IMR-90 (cell line): ENCODE measurements around the gene EXOC3L2. TPM values are rescaled to one million over a fixed set of nuclear protein-coding genes. Genes with fewer than 3 reads are reported as not detected.

ENCODE experiments used
- ATAC-seq: fragments of 200-7000 bp; cut with Tn5 transposase; 2 replicates; pipeline ENCODE4 v1.9.1; 2020; ENCODE audit warnings: low read depth, mild to moderate bottlenecking, moderate library complexity
- BruUV-seq: library from RNA; stranded (reverse); fragments of 400-500 nt; replicated peaks from 2 replicates; lab custom pipeline; 2021; lab: Mats Ljungman, UMichigan
- CTCF ChIA-PET: fragments of 300-600 bp; formaldehyde crosslinking; extraction: SDS; loops from one replicate; lab custom pipeline; 2021; ENCODE audit warnings: antibody characterized with exemption; lab: Yijun Ruan, JAX
- POLR2A ChIA-PET: fragments of 300-600 bp; sonication (Branson Sonifier 250); formaldehyde crosslinking; loops from one replicate; lab custom pipeline; 2022; ENCODE audit warnings: antibody characterized with exemption; ENCODE audit not compliant: unreplicated experiment; lab: Charles Lee
- DNase-seq: peaks from one replicate; pipeline ENCODE4 v3.0.0; 2013
- H2AFZ ChIP-seq: replicated peaks from 2 replicates; pipeline ENCODE3; 2013; ENCODE audit warnings: low read length, mild to moderate bottlenecking; ENCODE audit not compliant: poor library complexity
- H2AK5ac ChIP-seq: 2 replicates; pipeline ENCODE4 v1.6.1; 2013; ENCODE audit warnings: low read depth, low read length, inconsistent platforms
- H2AK9ac ChIP-seq: replicated peaks from 2 replicates; pipeline ENCODE3; 2013; ENCODE audit warnings: mild to moderate bottlenecking, low read depth, low read length, moderate library complexity; ENCODE audit not compliant: poor library complexity
- H2BK120ac ChIP-seq: 2 replicates; pipeline ENCODE4 v1.6.1; 2013; ENCODE audit warnings: low read depth, low read length, inconsistent platforms
- H2BK15ac ChIP-seq: 3 replicates; pipeline ENCODE4 v1.6.1; 2013; ENCODE audit warnings: low read depth, low read length, inconsistent platforms
- H2BK20ac ChIP-seq: 2 replicates; pipeline ENCODE4 v1.6.1; 2013; ENCODE audit warnings: low read depth, mild to moderate bottlenecking, inconsistent platforms, low read length, moderate library complexity
- H2BK5ac ChIP-seq: 2 replicates; pipeline ENCODE4 v1.6.1; 2013; ENCODE audit warnings: mild to moderate bottlenecking, low read depth, low read length, inconsistent platforms; ENCODE audit not compliant: poor library complexity, severe bottlenecking
- H3K14ac ChIP-seq: replicated peaks from 2 replicates; pipeline ENCODE4 v1.6.1; 2013; ENCODE audit warnings: low read depth, low read length, inconsistent platforms
- H3K18ac ChIP-seq: 2 replicates; pipeline ENCODE4 v1.6.1; 2013; ENCODE audit warnings: low read depth, low read length, control low read depth
- H3K23ac ChIP-seq: 2 replicates; pipeline ENCODE4 v1.6.1; 2013; ENCODE audit warnings: low read depth, low read length, inconsistent platforms
- H3K27ac ChIP-seq: 2 replicates; pipeline ENCODE4 v1.5.1; 2013; ENCODE audit warnings: mild to moderate bottlenecking, control low read depth, low read length; ENCODE audit not compliant: insufficient read depth
- H3K27me3 ChIP-seq: 2 replicates; pipeline ENCODE4 v1.6.1; 2013; ENCODE audit warnings: low read length; ENCODE audit not compliant: control insufficient read depth, insufficient read depth
- H3K36me3 ChIP-seq: 2 replicates; pipeline ENCODE4 v1.6.1; 2013; ENCODE audit warnings: low read length, mixed read lengths; ENCODE audit not compliant: control insufficient read depth, insufficient read depth
- H3K4ac ChIP-seq: 2 replicates; pipeline ENCODE4 v1.6.1; 2013; ENCODE audit warnings: low read depth, low read length, inconsistent platforms
- H3K4me1 ChIP-seq: 2 replicates; pipeline ENCODE4 v1.6.1; 2013; ENCODE audit warnings: low read length, mixed read lengths; ENCODE audit not compliant: control insufficient read depth, insufficient read depth
- H3K4me2 ChIP-seq: 2 replicates; pipeline ENCODE4 v1.6.1; 2013; ENCODE audit warnings: low read depth, mild to moderate bottlenecking, control low read depth, low read length, moderate library complexity
- H3K4me3 ChIP-seq: 2 replicates; pipeline ENCODE4 v1.5.1; 2013; ENCODE audit warnings: low read depth, mild to moderate bottlenecking, control low read depth, low read length, moderate library complexity; ENCODE audit not compliant: insufficient read depth
- H3K56ac ChIP-seq: 2 replicates; pipeline ENCODE4 v1.6.1; 2013; ENCODE audit warnings: low read length, inconsistent platforms; ENCODE audit not compliant: insufficient read depth; ENCODE audit errors: extremely low read depth
- H3K79me1 ChIP-seq, 2 experiments: 2 replicates each; pipeline ENCODE4 v1.6.1; 2013; ENCODE audit warnings: low read length in 2 of 2, inconsistent platforms in 1 of 2, low read depth in 1 of 2
- H3K9ac ChIP-seq: 2 replicates; pipeline ENCODE4 v1.6.1; 2013; ENCODE audit warnings: low read depth, low read length, control low read depth
- H3K9me1 ChIP-seq: 2 replicates; pipeline ENCODE4 v1.6.1; 2013; ENCODE audit warnings: low read length, inconsistent platforms; ENCODE audit not compliant: insufficient read depth
- H3K9me3 ChIP-seq: 2 replicates; pipeline ENCODE4 v1.6.1; 2013; ENCODE audit warnings: low read length; ENCODE audit not compliant: control insufficient read depth, insufficient read depth
- H4K20me1 ChIP-seq: 2 replicates; pipeline ENCODE4 v1.6.1; 2013; ENCODE audit warnings: low read length, inconsistent platforms; ENCODE audit not compliant: insufficient read depth
- H4K5ac ChIP-seq: 2 replicates; pipeline ENCODE4 v1.6.1; 2013; ENCODE audit warnings: mild to moderate bottlenecking, low read depth, low read length, control low read depth
- H4K8ac ChIP-seq, 2 experiments: 2 replicates each; pipeline ENCODE4 v1.6.1; 2013; ENCODE audit warnings: low read depth in 2 of 2, low read length in 2 of 2, control low read depth in 1 of 2, inconsistent platforms in 1 of 2
- H4K91ac ChIP-seq: 2 replicates; pipeline ENCODE4 v1.6.1; 2013; ENCODE audit warnings: low read depth, low read length, inconsistent platforms; ENCODE audit not compliant: insufficient read depth
- BHLHE40 ChIP-seq: fragments of 150-350 bp; IDR thresholded peaks from 2 replicates; pipeline ENCODE4 v1.6.1; 2016; ENCODE audit warnings: mild to moderate bottlenecking, low read depth, low read length
- CTCF ChIP-seq: conservative IDR thresholded peaks from 2 replicates; pipeline ENCODE4 v1.5.1; 2012; ENCODE audit warnings: mild to moderate bottlenecking, low read depth, low read length, improper control_type of control experiment
- ELK1 ChIP-seq: fragments of 150-350 bp; IDR thresholded peaks from 2 replicates; pipeline ENCODE4 v1.6.1; 2016; ENCODE audit warnings: low read depth, mild to moderate bottlenecking, low read length, moderate library complexity, borderline replicate concordance
- FOS ChIP-seq: fragments of 150-350 bp; IDR thresholded peaks from 2 replicates; pipeline ENCODE4 v1.6.1; 2016; ENCODE audit warnings: low read depth, low read length
- MAFK ChIP-seq: IDR thresholded peaks from 2 replicates; pipeline ENCODE4 v1.6.1; 2012; ENCODE audit warnings: low read depth, low read length, improper control_type of control experiment
- MAZ ChIP-seq: IDR thresholded peaks from 2 replicates; pipeline ENCODE4 v1.6.1; 2012; ENCODE audit warnings: low read depth, mild to moderate bottlenecking, low read length, improper control_type of control experiment, moderate library complexity, borderline replicate concordance
- MXI1 ChIP-seq: IDR thresholded peaks from 2 replicates; pipeline ENCODE4 v1.6.1; 2012; ENCODE audit warnings: low read depth, mild to moderate bottlenecking, low read length, moderate library complexity, borderline replicate concordance
- NFE2L2 ChIP-seq: fragments of 150-350 bp; IDR thresholded peaks from 2 replicates; pipeline ENCODE4 v1.6.1; 2016; ENCODE audit warnings: low read depth, mild to moderate bottlenecking, low read length
- POLR2A ChIP-seq: IDR thresholded peaks from 2 replicates; pipeline ENCODE4 v1.6.1; 2012; ENCODE audit warnings: mild to moderate bottlenecking, low read depth, low read length
- RAD21 ChIP-seq: IDR thresholded peaks from 2 replicates; pipeline ENCODE4 v1.6.1; 2012; ENCODE audit warnings: low read length, improper control_type of control experiment
- RCOR1 ChIP-seq: IDR thresholded peaks from 2 replicates; pipeline ENCODE4 v1.6.1; 2012; ENCODE audit warnings: mild to moderate bottlenecking, low read length, improper control_type of control experiment; ENCODE audit not compliant: insufficient replicate concordance
- RFX5 ChIP-seq: IDR thresholded peaks from 2 replicates; pipeline ENCODE4 v1.8.0; 2012; ENCODE audit warnings: low read depth, mild to moderate bottlenecking, low read length, moderate library complexity
- SMC3 ChIP-seq: fragments of 150-350 bp; IDR thresholded peaks from 2 replicates; pipeline ENCODE4 v1.6.1; 2016; ENCODE audit warnings: low read depth, mild to moderate bottlenecking, antibody characterized with exemption, low read length, moderate library complexity
- USF2 ChIP-seq: fragments of 150-350 bp; IDR thresholded peaks from 2 replicates; pipeline ENCODE4 v1.6.1; 2017; ENCODE audit warnings: mild to moderate bottlenecking, antibody characterized with exemption, low read length, low read depth
- WGBS, 2 experiments: methylation state at CpG; one replicate each; pipeline versions ENCODE4 v1.1.5 to v1.1.7; 2013; ENCODE audit warnings: missing lambda C conversion rate in 2 of 2; ENCODE audit not compliant: insufficient read length in 1 of 2; ENCODE audit errors: extremely low coverage in 2 of 2; 5-methylcytosine and 5-hydroxymethylcytosine counted together
- dilution Hi-C: fragments of 300-500 bp; cut with HindIII; formaldehyde crosslinking; loops from one replicate; pipeline ENCODE4 v1.14.3; 2018; ENCODE audit warnings: low sequenced_read_pairs; ENCODE audit not compliant: unreplicated experiment
- in situ Hi-C: fragments of 300-500 bp; cut with MboI; formaldehyde crosslinking; loops from 3 replicates; pipeline ENCODE4 v1.14.3; 2019; ENCODE audit warnings: low sequenced_read_pairs, inconsistent platforms, mixed read lengths
- intact Hi-C: fragments of 100-400 bp; cut with micrococcal nuclease; formaldehyde crosslinking; loops from 2 replicates; pipeline ENCODE4 v1.10.0; 2022
- polyA plus RNA-seq, 3 experiments: library from polyadenylated mRNA; depleted of rRNA; stranded (reverse); fragments of >200 nt; gene quantifications; 2 replicates each; pipeline ENCODE4 v1.2.3, GENCODE V29; 2012; ENCODE audit warnings: low replicate concordance in 1 of 3
- total RNA-seq: library from RNA; depleted of rRNA; stranded (reverse); fragments of >200 nt; gene quantifications from 2 replicates; pipeline ENCODE4 v1.2.3, GENCODE V29; 2012

EXOC3L2 gene
- total and polyA plus RNA-seq, 2 of the 4 experiments (the other 2 are of a cell fraction) = 0.03 TPM; not detected in 1

GRCh38 chr19:45186509-45187334 is 58.5 kb downstream of the EXOC3L2 start:
- no peak overlapping the region for H3K4me3 ChIP-seq
- no peak overlapping the region for H3K4ac ChIP-seq
- no peak overlapping the region for H2BK20ac ChIP-seq
- CTCF ChIA-PET = interaction anchor here (0.8 to 1.2 kb wide), 2 partner anchors 13 to 45 kb away, joined by 3 to 4 read pairs; no protein-coding TSS in a partner anchor
- H3K9ac ChIP-seq = no peak overlapping the region
- no peak overlapping the region for H4K91ac ChIP-seq
- H4K8ac ChIP-seq = no peak overlapping the region
- H3K14ac ChIP-seq = no peak overlapping the region
- H3K27me3 ChIP-seq = no peaks in the 10 kb centered on the region
- H3K4me1 ChIP-seq = no peaks in the 10 kb centered on the region
- 91% methylated on average over 7 of the region's 12 CpGs; no CpG with 5 or more reads in 1 of the 2 experiments for WGBS, 2 experiments
- H3K4me2 ChIP-seq = no peak overlapping the region
- no peak overlapping the region for H2AK5ac ChIP-seq
- no peak overlapping the region for H3K23ac ChIP-seq
- no peak overlapping the region for H2AK9ac ChIP-seq
- H3K27ac ChIP-seq = no peak overlapping the region
- H4K5ac ChIP-seq = no peak overlapping the region
- H3K18ac ChIP-seq = no peak overlapping the region
- no peaks in the 10 kb centered on the region for H3K9me1 ChIP-seq
- no peak overlapping the region for H2BK15ac ChIP-seq
- no peaks in the 10 kb centered on the region for H3K36me3 ChIP-seq
- no peak overlapping the region for H2AFZ ChIP-seq
- intact Hi-C loops = no loop called here
- ATAC-seq (peak; percentile 72), DNase-seq (peak; percentile 62)
- H2BK120ac ChIP-seq = no peak overlapping the region
- no peak overlapping the region for H2BK5ac ChIP-seq
- in situ Hi-C loops = no loop called here
- dilution Hi-C loops = no loop called here
- no TSS peak for BruUV-seq
- no peak overlapping the region for H3K56ac ChIP-seq
- H3K9me3 ChIP-seq = no peaks in the 10 kb centered on the region; the same call in 1 of the 2 replicates
- POLR2A ChIA-PET = interaction anchor here (0.6 kb wide), 1 partner anchor 16 kb away, joined by 15 read pairs; no protein-coding TSS in a partner anchor
- peaks cover 4% of the 10 kb centered on the region; the same call in 1 of the 2 replicates for H4K20me1 ChIP-seq
- H3K79me1 ChIP-seq = peaks cover 0 to 10% of the 10 kb centered on the region in 2 experiments; a peak in 2 of 4 replicates
- TF ChIP-seq ELK1 (no peak), RCOR1 (no peak), MAFK (no peak), MAZ (no peak), USF2 (no peak), NFE2L2 (no peak), BHLHE40 (no peak), FOS (no peak), POLR2A (no peak), MXI1 (no peak), CTCF (no peak), SMC3 (no peak), RFX5 (no peak), RAD21 (no peak)
